SK-N-SH (cell line): Measurements from ENCODE around the gene DERL3. TPM values are rescaled to one million over a fixed set of nuclear protein-coding genes. Genes with fewer than 3 reads are reported as not detected.

ENCODE experiments used
- CTCF ChIA-PET: fragments of 300-600, 350-600 bp; formaldehyde crosslinking; extraction: SDS; loops from one replicate; lab custom pipeline; 2021; lab: Yijun Ruan, JAX
- POLR2A ChIA-PET: fragments of 350-600 bp; sonication (Branson Sonifier 250); formaldehyde crosslinking; extraction: SDS; loops from one replicate; lab custom pipeline; 2020; ENCODE audit warnings: antibody characterized with exemption, inconsistent platforms; lab: Yijun Ruan, JAX
- DNase-seq: peaks from one replicate; pipeline ENCODE4 v3.0.0; 2012
- H2AFZ ChIP-seq: fragments of 200-600 bp; sonication (generic); 2 replicates; pipeline ENCODE4 v1.8.1; 2016; ENCODE audit warnings: antibody characterized with exemption, mild to moderate bottlenecking, low read depth
- H3F3A ChIP-seq: fragments of 200-600 bp; sonication (generic); replicated peaks from 2 replicates; pipeline ENCODE3; 2016; ENCODE audit warnings: antibody characterized with exemption, mild to moderate bottlenecking; ENCODE audit not compliant: insufficient read depth
- H3K27ac ChIP-seq, 2 experiments: fragments of 200-500 bp in 1 of 2; fragments of 200-600 bp in 1 of 2; sonication (Bioruptor generic) in 1 of 2; sonication (generic), shearing (Covaris generic) in 1 of 2; 2 replicates each; pipeline versions ENCODE4 v1.5.1 to v1.6.1; 2014 to 2016; ENCODE audit warnings: low read depth in 2 of 2, inconsistent platforms in 1 of 2, low read length in 1 of 2, mild to moderate bottlenecking in 1 of 2, mixed read lengths in 1 of 2
- H3K27me3 ChIP-seq: fragments of 200-600 bp; sonication (generic), shearing (Covaris generic); 2 replicates; pipeline ENCODE4 v1.6.1; 2016; ENCODE audit warnings: mixed run types; ENCODE audit not compliant: insufficient read depth
- H3K36me3 ChIP-seq, 2 experiments: fragments of 200-500 bp in 1 of 2; fragments of 200-600 bp in 1 of 2; sonication (Bioruptor generic) in 1 of 2; sonication (generic) in 1 of 2; replicated peaks in 1 of 2; 2 replicates each; pipeline versions ENCODE3 to v1.5.1; 2014 to 2016; ENCODE audit warnings: low read length in 1 of 2, mild to moderate bottlenecking in 1 of 2; ENCODE audit not compliant: insufficient read depth in 2 of 2, control insufficient read depth in 1 of 2
- H3K4me1 ChIP-seq, 2 experiments: fragments of 200-500 bp in 1 of 2; fragments of 200-600 bp in 1 of 2; sonication (Bioruptor generic) in 1 of 2; sonication (generic), shearing (Covaris generic) in 1 of 2; 2 replicates each; pipeline versions ENCODE4 v1.5.1 to v1.6.1; 2014 to 2016; ENCODE audit warnings: low read depth in 1 of 2, low read length in 1 of 2, mixed run types in 1 of 2; ENCODE audit not compliant: insufficient read depth in 2 of 2, control insufficient read depth in 1 of 2
- H3K4me2 ChIP-seq: fragments of 200-600 bp; sonication (generic), shearing (Covaris generic); 2 replicates; pipeline ENCODE4 v1.6.1; 2017; ENCODE audit warnings: mixed run types
- H3K4me3 ChIP-seq, 2 experiments: fragments of 200-500 bp in 1 of 2; fragments of 200-600 bp in 1 of 2; sonication (Bioruptor generic) in 1 of 2; sonication (generic), shearing (Covaris generic) in 1 of 2; 2 replicates each; pipeline versions ENCODE4 v1.5.1 to v1.8.1; 2014 to 2016; ENCODE audit warnings: low read depth in 2 of 2, inconsistent platforms in 1 of 2, low read length in 1 of 2, mild to moderate bottlenecking in 1 of 2, mixed read lengths in 1 of 2, moderate library complexity in 1 of 2
- H3K79me2 ChIP-seq: fragments of 200-600 bp; sonication (generic); 2 replicates; pipeline ENCODE4 v1.8.1; 2017; ENCODE audit warnings: mild to moderate bottlenecking; ENCODE audit not compliant: insufficient read depth
- H3K9ac ChIP-seq: fragments of 200-600 bp; sonication (generic); 2 replicates; pipeline ENCODE4 v1.6.1; 2017; ENCODE audit warnings: mixed run types
- H3K9me2 ChIP-seq: fragments of 200-600 bp; sonication (generic); 2 replicates; pipeline ENCODE4 v1.6.1; 2017; ENCODE audit warnings: mixed run types
- H3K9me3 ChIP-seq: fragments of 200-600 bp; sonication (generic); 2 replicates; pipeline ENCODE4 v1.6.1; 2017; ENCODE audit warnings: mixed run types, mild to moderate bottlenecking, moderate library complexity
- H4K20me1 ChIP-seq: fragments of 200-600 bp; sonication (generic); 2 replicates; pipeline ENCODE4 v1.6.1; 2017; ENCODE audit warnings: mild to moderate bottlenecking, mixed run types; ENCODE audit not compliant: insufficient read depth
- CHD2 ChIP-seq: fragments of 150-350 bp; IDR thresholded peaks from 2 replicates; pipeline ENCODE4 v1.6.1; 2018; ENCODE audit warnings: low read length; ENCODE audit not compliant: partially characterized antibody
- CTCF ChIP-seq: fragments of 200-600 bp; sonication (generic); IDR thresholded peaks from 2 replicates; pipeline ENCODE4 v1.6.1; 2017; ENCODE audit warnings: antibody characterized with exemption, mild to moderate bottlenecking, moderate library complexity
- ELF1 ChIP-seq: IDR thresholded peaks from 2 replicates; pipeline ENCODE4 v1.4.0; 2012
- EZH2phosphoT487 ChIP-seq: fragments of 200-600 bp; sonication (generic); IDR thresholded peaks from 2 replicates; pipeline ENCODE4 v1.6.1; 2017; ENCODE audit warnings: low read depth, mixed run types, mild to moderate bottlenecking, antibody characterized with exemption, moderate library complexity, borderline replicate concordance
- FOSL2 ChIP-seq: IDR thresholded peaks from 2 replicates; pipeline ENCODE4 v1.4.0; 2012; ENCODE audit warnings: low read depth, mild to moderate bottlenecking, moderate library complexity, borderline replicate concordance
- FOXJ3 ChIP-seq: sonication (generic); formaldehyde crosslinking; IDR thresholded peaks from 2 replicates; pipeline ENCODE4 v1.5.1; 2020; ENCODE audit warnings: mild to moderate bottlenecking, missing genetic modification reagents
- FOXM1 ChIP-seq: IDR thresholded peaks from 2 replicates; pipeline ENCODE4 v1.4.0; 2012; ENCODE audit warnings: low read depth, mild to moderate bottlenecking
- GABPA ChIP-seq: IDR thresholded peaks from 2 replicates; pipeline ENCODE4 v1.4.0; 2012; ENCODE audit warnings: low read depth, mild to moderate bottlenecking
- GATA2 ChIP-seq: sonication (generic); formaldehyde crosslinking; IDR thresholded peaks from 2 replicates; pipeline ENCODE4 v1.5.0; 2020; ENCODE audit warnings: mild to moderate bottlenecking, missing genetic modification reagents
- IRF3 ChIP-seq: fragments of 150-350 bp; IDR thresholded peaks from 2 replicates; pipeline ENCODE4 v1.6.1; 2016; ENCODE audit warnings: mild to moderate bottlenecking, low read depth, low read length
- MAX ChIP-seq: IDR thresholded peaks from 2 replicates; pipeline ENCODE4 v1.4.0; 2012; ENCODE audit warnings: low read depth
- MXI1 ChIP-seq: IDR thresholded peaks from 2 replicates; pipeline ENCODE4 v1.6.1; 2012; ENCODE audit warnings: mild to moderate bottlenecking, low read depth, low read length, improper control_type of control experiment
- PBX3 ChIP-seq: IDR thresholded peaks from 2 replicates; pipeline ENCODE4; 2012
- POLR2AphosphoS5 ChIP-seq: IDR thresholded peaks from 2 replicates; pipeline ENCODE4 v1.6.1; 2012; ENCODE audit warnings: low read depth, low read length
- RXRA ChIP-seq: IDR thresholded peaks from 2 replicates; pipeline ENCODE4 v1.4.0; 2012; ENCODE audit warnings: low read depth, mild to moderate bottlenecking, borderline replicate concordance
- SIN3A ChIP-seq: IDR thresholded peaks from 2 replicates; pipeline ENCODE4 v1.6.1; 2012; ENCODE audit warnings: low read depth, mild to moderate bottlenecking, low read length, moderate library complexity, borderline replicate concordance
- TAF1 ChIP-seq: IDR thresholded peaks from 2 replicates; pipeline ENCODE4 v1.6.1; 2012; ENCODE audit warnings: low read depth, mild to moderate bottlenecking, low read length, moderate library complexity, borderline replicate concordance
- TCF12 ChIP-seq: IDR thresholded peaks from 2 replicates; pipeline ENCODE4 v1.4.0; 2012
- ZBTB33 ChIP-seq: IDR thresholded peaks from 2 replicates; pipeline ENCODE4 v1.4.0; 2012; ENCODE audit warnings: low read depth, borderline replicate concordance
- WGBS: methylation state at CpG from one replicate; pipeline ENCODE4 v1.1.6; 2017; ENCODE audit warnings: low lambda C conversion rate; 5-methylcytosine and 5-hydroxymethylcytosine counted together
- polyA plus RNA-seq, 3 experiments: library from polyadenylated mRNA; depleted of rRNA; stranded (reverse); fragments of >200 nt; gene quantifications; 2 replicates each; pipeline ENCODE4 v1.2.3, GENCODE V29; 2012

The DERL3 gene
- polyA plus RNA-seq, 1 of the 3 experiments (the other 2 are of a cell fraction) = not detected

- ChIA-PET CTCF (interaction anchor here (1.0 to 2.6 kb wide), 4 partner anchors 10 to 66 kb away, joined by 3 to 15 read pairs (median 4); partner anchors contain the start of genes CHCHD10 and MMP11), POLR2A (interaction anchor here (0.8 to 2.2 kb wide), 2 partner anchors 10 to 11 kb away, joined by 4 to 6 read pairs; no protein-coding TSS in a partner anchor)
- Histone ChIP-seq H3F3A (peaks cover 2% of the 10 kb centered on the region), H3K79me2 (peaks cover 21% of the 10 kb centered on the region), H3K36me3 (peaks cover 0 to 46% of the 10 kb centered on the region in 2 experiments), H3K27me3 (no peaks in the 10 kb centered on the region), H3K9me2 (no peaks in the 10 kb centered on the region), H2AFZ (no peak overlapping the region), H3K27ac (peak overlapping the region in 1 of 2 experiments; percentile 19; a peak in 1 of 4 replicates), H3K4me1 (peaks cover 0 to 53% of the 10 kb centered on the region in 2 experiments; a peak in 2 of 4 replicates), H3K4me2 (no peak overlapping the region), H4K20me1 (no peaks in the 10 kb centered on the region; the same call in 1 of the 2 replicates), H3K4me3 (no peak overlapping the region), H3K9me3 (no peaks in the 10 kb centered on the region), H3K9ac (no peak overlapping the region)
- peak; percentile 12 for DNase-seq
- TF ChIP-seq FOXJ3 (CRISPR knock-in tag) = no peak
- no peak for TF ChIP-seq IRF3
- WGBS = 92% methylated on average over 8 of the region's 10 CpGs
Measured at GRCh38 chr22:23834793-23835483, 3.9 kb downstream of the DERL3 start.

GRCh38 chr22:23834406-23834792 lies 4.4 kb downstream of the DERL3 start:
- peaks cover 8% of the 10 kb centered on the region for H3F3A ChIP-seq
- no peaks in the 10 kb centered on the region for H3K27me3 ChIP-seq
- peaks cover 0 to 47% of the 10 kb centered on the region in 2 experiments for H3K36me3 ChIP-seq
- H3K4me1 ChIP-seq = peaks cover 0 to 57% of the 10 kb centered on the region in 2 experiments; a peak in 2 of 4 replicates
- no peaks in the 10 kb centered on the region; the same call in 1 of the 2 replicates for H4K20me1 ChIP-seq
- H3K9me2 ChIP-seq = no peaks in the 10 kb centered on the region
- H3K4me3 ChIP-seq = no peak overlapping the region
- peak; percentile 8 for DNase-seq
- TF ChIP-seq RXRA (no peak), ELF1 (no peak), FOSL2 (no peak), GATA2 (no peak), MAX (no peak), CHD2 (no peak), GABPA (no peak), ZBTB33 (no peak), FOXM1 (no peak), TCF12 (no peak), MXI1 (no peak), EZH2phosphoT487 (no peak), POLR2AphosphoS5 (no peak), TAF1 (no peak), CTCF (no peak), SIN3A (no peak), PBX3 (no peak)
- H3K9ac ChIP-seq = no peak overlapping the region
- H3K9me3 ChIP-seq = no peaks in the 10 kb centered on the region
- H2AFZ ChIP-seq = no peak overlapping the region
- 94% methylated on average over 3 of the region's 3 CpGs for WGBS
- ChIA-PET CTCF (interaction anchor here (1.3 to 2.6 kb wide), 2 partner anchors 15 to 66 kb away, joined by 4 to 15 read pairs; partner anchors contain the start of gene CHCHD10), POLR2A (interaction anchor here (0.8 kb wide), 1 partner anchor 12 kb away, joined by 4 read pairs; no protein-coding TSS in a partner anchor)
- peaks cover 21% of the 10 kb centered on the region for H3K79me2 ChIP-seq
- H3K27ac ChIP-seq = no peak overlapping the region; a peak in 1 of 4 replicates
- H3K4me2 ChIP-seq = no peak overlapping the region
